Lower lobe of right lung (tissue), 2 donors: ENCODE results near the gene ALCAM. TPM values are rescaled to one million over a fixed set of nuclear protein-coding genes. Genes with fewer than 3 reads are reported as not detected.

Experiments
- ATAC-seq, 2 donors: fragments of 200-7000 bp; cut with Tn5 transposase; one replicate each; pipeline ENCODE4 v1.9.1; 2020 to 2022; ENCODE audit warnings: mild to moderate bottlenecking in 2 of 2, moderate library complexity in 2 of 2
- DNase-seq: peaks from one replicate; pipeline ENCODE4 v3.0.0-alpha.2; 2020
- H3K27ac ChIP-seq: fragments of 200-600 bp; one replicate; pipeline ENCODE4 v1.8.0; 2022
- H3K27me3 ChIP-seq: fragments of 200-600 bp; one replicate; pipeline ENCODE4 v1.8.0; 2022; ENCODE audit warnings: low read depth
- H3K36me3 ChIP-seq: fragments of 200-600 bp; one replicate; pipeline ENCODE4 v1.8.0; 2022; ENCODE audit warnings: mild to moderate bottlenecking
- H3K4me1 ChIP-seq: fragments of 200-600 bp; one replicate; pipeline ENCODE4 v1.8.0; 2022
- H3K4me3 ChIP-seq: fragments of 200-600 bp; one replicate; pipeline ENCODE4 v1.8.0; 2022; ENCODE audit warnings: mild to moderate bottlenecking
- H3K9me3 ChIP-seq: fragments of 200-600 bp; one replicate; pipeline ENCODE4 v1.8.0; 2022
- intact Hi-C: fragments of 100-400 bp; cut with DNase I; formaldehyde crosslinking; loops from one replicate; pipeline ENCODE4 v1.11.0; 2022
- total RNA-seq: library from RNA; stranded (reverse); fragmentation: NEBNext Ultra II Directional; extraction: Animal tissue kit (Norgen Biotek cat#: 25700); gene quantifications from one replicate; pipeline ENCODE4 v1.2.1, GENCODE V29; 2021
- TF ChIP-seq, protein P1 (sequence below): fragments of 200-600 bp; IDR thresholded peaks from one replicate; pipeline ENCODE4 v1.8.0; 2022; ENCODE audit warnings: antibody characterized with exemption, mild to moderate bottlenecking
- donor health status: DM: no; HTN: yes; CAD: no; lungs with severe emphysema.

Gene ALCAM
- total RNA-seq, 1 donor from 2014 or later: 174 TPM

DNA sequence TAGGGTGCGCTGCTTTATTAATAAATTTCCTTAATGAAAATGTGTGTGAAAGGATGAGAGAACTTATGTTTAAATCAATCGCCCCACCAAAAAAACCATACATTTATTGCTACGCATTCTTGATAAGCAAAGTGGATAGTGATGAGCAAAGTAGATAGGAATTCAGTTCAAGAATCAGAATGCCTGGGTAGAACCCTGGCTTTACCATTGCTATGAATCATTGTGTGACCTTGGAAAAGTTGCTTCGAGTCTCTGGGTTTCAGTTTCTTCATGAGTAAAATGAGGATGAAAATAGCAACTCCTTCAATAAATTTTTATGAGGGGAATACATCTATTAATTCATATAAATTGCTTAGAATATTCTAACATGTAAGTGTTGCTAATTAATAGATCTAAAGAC lies 2.6 kb upstream of the ALCAM start:
- Histone ChIP-seq H3K9me3 (no peaks in the 10 kb centered on the region), H3K4me1 (peaks cover 6% of the 10 kb centered on the region), H3K36me3 (no peaks in the 10 kb centered on the region), H3K27me3 (no peaks in the 10 kb centered on the region), H3K27ac (no peak overlapping the region), H3K4me3 (no peak overlapping the region)
- intact Hi-C loops: no loop called here
- ATAC-seq (no peak), DNase-seq (no peak)
- TF ChIP-seq, protein P1, sequence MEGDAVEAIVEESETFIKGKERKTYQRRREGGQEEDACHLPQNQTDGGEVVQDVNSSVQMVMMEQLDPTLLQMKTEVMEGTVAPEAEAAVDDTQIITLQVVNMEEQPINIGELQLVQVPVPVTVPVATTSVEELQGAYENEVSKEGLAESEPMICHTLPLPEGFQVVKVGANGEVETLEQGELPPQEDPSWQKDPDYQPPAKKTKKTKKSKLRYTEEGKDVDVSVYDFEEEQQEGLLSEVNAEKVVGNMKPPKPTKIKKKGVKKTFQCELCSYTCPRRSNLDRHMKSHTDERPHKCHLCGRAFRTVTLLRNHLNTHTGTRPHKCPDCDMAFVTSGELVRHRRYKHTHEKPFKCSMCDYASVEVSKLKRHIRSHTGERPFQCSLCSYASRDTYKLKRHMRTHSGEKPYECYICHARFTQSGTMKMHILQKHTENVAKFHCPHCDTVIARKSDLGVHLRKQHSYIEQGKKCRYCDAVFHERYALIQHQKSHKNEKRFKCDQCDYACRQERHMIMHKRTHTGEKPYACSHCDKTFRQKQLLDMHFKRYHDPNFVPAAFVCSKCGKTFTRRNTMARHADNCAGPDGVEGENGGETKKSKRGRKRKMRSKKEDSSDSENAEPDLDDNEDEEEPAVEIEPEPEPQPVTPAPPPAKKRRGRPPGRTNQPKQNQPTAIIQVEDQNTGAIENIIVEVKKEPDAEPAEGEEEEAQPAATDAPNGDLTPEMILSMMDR: no peak

DNA sequence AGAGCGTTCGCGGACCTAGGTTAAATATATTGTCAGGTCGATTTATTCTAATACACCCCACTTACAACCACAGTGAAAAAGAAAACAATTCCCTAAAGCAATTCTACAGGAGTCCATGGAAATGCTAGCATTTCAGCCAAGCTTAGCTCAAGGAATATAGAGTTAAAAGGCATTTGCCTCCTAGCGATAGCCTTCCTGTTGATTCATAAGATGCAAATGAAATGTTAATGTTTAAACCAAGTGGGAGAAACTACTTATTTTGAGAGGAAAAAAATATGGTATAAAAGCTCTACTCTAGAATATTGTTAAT lies 1.7 kb upstream of the ALCAM start:
- no peaks in the 10 kb centered on the region for H3K27me3 ChIP-seq
- H3K4me1 ChIP-seq: peaks cover 10% of the 10 kb centered on the region
- no peaks in the 10 kb centered on the region for H3K36me3 ChIP-seq
- no peak for DNase-seq
- H3K9me3 ChIP-seq: no peaks in the 10 kb centered on the region
- H3K4me3 ChIP-seq: peak overlapping the region; percentile 69
- no peak for ATAC-seq
- peak overlapping the region; percentile 90 for H3K27ac ChIP-seq
- intact Hi-C loops: no loop called here
- TF ChIP-seq, protein P1: no peak

DNA sequence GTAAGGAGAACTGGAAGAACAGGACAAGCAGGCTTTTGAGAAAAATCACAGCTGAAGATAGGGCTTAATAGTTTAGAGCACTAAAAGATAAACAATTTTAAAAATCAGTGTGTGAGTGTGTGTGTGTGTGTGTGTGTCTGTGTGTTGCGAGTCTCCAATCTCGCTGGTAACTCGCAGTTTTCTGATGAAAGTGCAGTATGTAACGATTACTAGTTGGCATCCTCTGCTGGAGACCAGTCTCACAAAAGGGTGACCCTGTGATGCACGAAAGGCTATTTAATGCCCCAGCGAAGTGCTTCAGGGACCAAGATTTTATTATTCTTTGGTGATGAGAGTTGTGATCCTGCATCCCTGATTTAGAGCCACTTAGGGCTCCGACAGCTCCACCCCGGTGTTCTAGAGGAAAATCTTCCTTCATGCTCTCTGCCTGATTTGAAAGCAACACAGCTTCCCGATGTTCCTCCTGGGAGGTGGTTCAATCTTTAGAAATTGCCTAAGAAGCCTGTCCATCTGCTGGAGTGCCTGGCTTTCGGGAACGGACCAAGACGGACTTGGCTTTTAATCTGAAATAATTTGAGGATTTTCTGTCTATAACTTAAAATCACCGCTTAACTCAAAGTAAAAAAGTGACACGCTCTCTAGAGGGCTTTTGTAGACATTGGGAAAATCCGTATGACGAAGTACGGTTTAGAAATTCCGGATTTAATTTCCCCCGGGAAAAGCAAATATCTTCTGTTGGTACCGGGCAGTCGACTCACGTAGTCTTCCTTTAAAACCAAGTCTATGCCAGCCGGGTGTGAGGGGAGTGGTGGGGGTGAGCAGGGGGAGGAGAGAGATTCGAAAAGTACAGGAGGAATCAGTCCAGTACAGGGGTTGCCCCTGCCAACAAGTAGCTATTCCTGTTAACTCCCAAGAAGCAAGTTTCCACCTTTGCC lies 1.1 kb upstream of the ALCAM start:
- Histone ChIP-seq H3K4me1 (peaks cover 15% of the 10 kb centered on the region), H3K36me3 (no peaks in the 10 kb centered on the region), H3K9me3 (no peaks in the 10 kb centered on the region), H3K27ac (peak overlapping the region; percentile 90), H3K4me3 (peak overlapping the region; percentile 69), H3K27me3 (no peaks in the 10 kb centered on the region)
- DNase-seq: no peak
- intact Hi-C loops: no loop called here
- ATAC-seq: peak; percentile 20 to 46
- TF ChIP-seq, protein P1: no peak

DNA sequence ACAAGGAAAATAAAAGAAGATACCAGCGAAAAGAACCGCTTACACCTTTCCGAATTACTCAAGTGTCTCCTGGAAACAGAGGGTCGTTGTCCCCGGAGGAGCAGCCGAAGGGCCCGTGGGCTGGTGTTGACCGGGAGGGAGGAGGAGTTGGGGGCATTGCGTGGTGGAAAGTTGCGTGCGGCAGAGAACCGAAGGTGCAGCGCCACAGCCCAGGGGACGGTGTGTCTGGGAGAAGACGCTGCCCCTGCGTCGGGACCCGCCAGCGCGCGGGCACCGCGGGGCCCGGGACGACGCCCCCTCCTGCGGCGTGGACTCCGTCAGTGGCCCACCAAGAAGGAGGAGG lies 325 bp downstream of the ALCAM start:
- Histone ChIP-seq H3K36me3 (no peaks in the 10 kb centered on the region), H3K27ac (peak overlapping the region; percentile 90), H3K9me3 (no peaks in the 10 kb centered on the region), H3K27me3 (no peaks in the 10 kb centered on the region), H3K4me1 (peaks cover 20% of the 10 kb centered on the region), H3K4me3 (peak overlapping the region; percentile 69)
- ATAC-seq: peak; percentile 17
- TF ChIP-seq, protein P1: no peak
- DNase-seq: peak; percentile 65
- intact Hi-C loops: no loop called here

DNA sequence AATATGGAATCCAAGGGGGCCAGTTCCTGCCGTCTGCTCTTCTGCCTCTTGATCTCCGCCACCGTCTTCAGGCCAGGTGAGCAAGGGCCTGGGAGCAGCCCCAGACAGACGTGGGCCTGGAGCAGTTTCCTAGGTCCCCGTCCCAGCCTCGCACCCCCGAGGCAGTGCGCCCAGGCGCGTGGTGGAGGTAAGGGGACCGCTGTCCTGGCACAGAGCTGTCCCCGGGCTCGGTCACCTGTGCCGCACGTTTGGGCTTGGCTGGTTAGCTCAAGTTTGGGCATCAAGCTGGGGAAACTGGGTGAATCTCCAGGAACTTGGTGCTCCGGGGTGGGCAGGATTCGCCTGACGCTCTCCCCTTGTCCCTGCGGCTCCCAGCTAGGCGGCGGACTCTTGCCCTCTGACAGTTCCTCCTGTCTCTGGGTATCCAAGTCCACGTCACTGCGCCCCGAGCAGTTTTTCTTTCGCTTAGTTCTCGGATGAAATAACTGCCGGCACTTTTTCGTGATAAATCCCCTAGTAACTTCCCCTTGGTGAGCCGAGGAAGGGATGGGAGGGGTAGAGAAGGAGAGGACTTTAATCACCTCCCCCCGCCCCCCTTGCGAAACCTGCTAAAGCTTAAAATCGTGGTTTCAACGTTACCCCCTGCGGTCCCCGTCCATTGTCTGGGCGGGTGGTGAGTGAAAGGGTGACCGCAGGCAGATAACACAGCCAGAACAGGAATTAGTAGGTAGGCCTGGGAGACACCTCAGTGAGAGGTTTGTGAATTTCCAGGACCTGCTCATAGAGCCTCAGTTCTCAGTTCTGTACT lies 901 bp downstream of the ALCAM start:
- peak; percentile 47 for ATAC-seq

More for the DNA sequence above, 901 bp downstream of the ALCAM start:
- peak; percentile 88 for DNase-seq
- Histone ChIP-seq H3K9me3 (no peaks in the 10 kb centered on the region), H3K36me3 (no peaks in the 10 kb centered on the region), H3K27me3 (no peaks in the 10 kb centered on the region), H3K4me1 (peaks cover 24% of the 10 kb centered on the region), H3K27ac (peak overlapping the region; percentile 90), H3K4me3 (peak overlapping the region; percentile 69)
- intact Hi-C loops: no loop called here
- TF ChIP-seq, protein P1: no peak
